Effector CD4-positive, alpha-beta T cell (primary cell): ENCODE measurements around the gene LRRC3B. TPM values are rescaled to one million over a fixed set of nuclear protein-coding genes. Genes with fewer than 3 reads are reported as not detected.
"Not testable (repeated sequence)": the region's sequence is repeated elsewhere in the genome, so short reads cannot be mapped to it uniquely, and the experiment has no call there.

Source experiments
- DNase-seq: peaks from one replicate; pipeline ENCODE4 v3.0.0-alpha.2; 2020
- total RNA-seq: gene quantifications from one replicate; lab custom pipeline; 2026; lab: John Stamatoyannopoulos, UW

Gene LRRC3B
- total RNA-seq: not detected

- DNase-seq: no peak
Observed at GRCh38 chr3:26622621-26623418, at the start of gene LRRC3B. LRRC3B (plus strand) TSS chr3:26622772; CDS start chr3:26709673, 86,901 bp downstream.

- DNase-seq: no peak
Observed at GRCh38 chr3:26574766-26575165, 47.8 kb upstream of the LRRC3B start.

GRCh38 chr3:26579116-26579515 lies 43.5 kb upstream of the LRRC3B start:
- no peak for DNase-seq

GRCh38 chr3:26587571-26587970 lies 35.0 kb upstream of the LRRC3B start:
- no peak for DNase-seq

- DNase-seq: no peak
Observed at GRCh38 chr3:26588931-26589330, 33.6 kb upstream of the LRRC3B start.

GRCh38 chr3:26589678-26590077 lies 32.9 kb upstream of the LRRC3B start:
- DNase-seq: no peak

GRCh38 chr3:26590919-26591484 lies 31.6 kb upstream of the LRRC3B start:
- no peak for DNase-seq

- no peak for DNase-seq
Observed at GRCh38 chr3:26591926-26592325, 30.6 kb upstream of the LRRC3B start.

- DNase-seq: no peak
Observed at GRCh38 chr3:26592451-26592850, 30.1 kb upstream of the LRRC3B start.

- no peak for DNase-seq
Observed at GRCh38 chr3:26596335-26596734, 26.2 kb upstream of the LRRC3B start.

GRCh38 chr3:26603311-26603710 lies 19.3 kb upstream of the LRRC3B start:
- not testable (repeated sequence) for DNase-seq

GRCh38 chr3:26603771-26604170 lies 18.8 kb upstream of the LRRC3B start:
- not testable (repeated sequence) for DNase-seq

- no peak for DNase-seq
Observed at GRCh38 chr3:26614006-26614685, 8.4 kb upstream of the LRRC3B start.

GRCh38 chr3:26621176-26621575 lies 1.4 kb upstream of the LRRC3B start:
- DNase-seq: no peak

GRCh38 chr3:26621906-26622620 lies 509 bp upstream of the LRRC3B start:
- DNase-seq: no peak

GRCh38 chr3:26623419-26624208 lies 1.0 kb downstream of the LRRC3B start:
- no peak for DNase-seq

GRCh38 chr3:26624209-26624765 lies 1.7 kb downstream of the LRRC3B start:
- no peak for DNase-seq

- no peak for DNase-seq
Observed at GRCh38 chr3:26625187-26625586, 2.6 kb downstream of the LRRC3B start.

GRCh38 chr3:26627080-26627479 lies 4.5 kb downstream of the LRRC3B start:
- DNase-seq: no peak

- no peak for DNase-seq
Observed at GRCh38 chr3:26628915-26629314, 6.3 kb downstream of the LRRC3B start.

GRCh38 chr3:26630669-26631389 lies 8.3 kb downstream of the LRRC3B start:
- no peak for DNase-seq
